WTC11 (cell line): ENCODE data around the gene AKT1S1. TPM values are rescaled to one million over a fixed set of nuclear protein-coding genes. Genes with fewer than 3 reads are reported as not detected.

ENCODE experiments used
- ATAC-seq: fragments of 200-7000 bp; cut with Tn5 transposase; 2 replicates; pipeline ENCODE4 v1.10.0; 2021; ENCODE audit warnings: mild to moderate bottlenecking, moderate library complexity
- CTCF ChIA-PET: fragments of 300-600 bp; sonication (Branson Sonifier 250); formaldehyde crosslinking; loops from one replicate; lab custom pipeline; 2021; ENCODE audit warnings: antibody characterized with exemption; lab: Charles Lee
- POLR2A ChIA-PET: fragments of 350-600 bp; sonication (Branson Sonifier 250); formaldehyde crosslinking; loops from one replicate; lab custom pipeline; 2021; ENCODE audit warnings: antibody characterized with exemption; lab: Charles Lee
- DNase-seq: peaks from one replicate; pipeline ENCODE4 v3.0.0; 2021; ENCODE audit warnings: low spot score
- H3K27ac Mint-ChIP-seq: 2 replicates; pipeline ENCODE4 v1.8.0; 2021; ENCODE audit warnings: mixed read lengths
- H3K27me3 Mint-ChIP-seq: 2 replicates; pipeline ENCODE4 v1.8.0; 2021; ENCODE audit warnings: low read depth, mild to moderate bottlenecking, moderate library complexity, mixed read lengths
- H3K36me3 Mint-ChIP-seq: 2 replicates; pipeline ENCODE4 v1.8.0; 2021; ENCODE audit warnings: mixed read lengths
- H3K4me1 Mint-ChIP-seq: 2 replicates; pipeline ENCODE4 v1.8.0; 2022; ENCODE audit warnings: mixed read lengths
- H3K4me3 Mint-ChIP-seq: 2 replicates; pipeline ENCODE4 v1.8.0; 2021; ENCODE audit warnings: mild to moderate bottlenecking, moderate library complexity, mixed read lengths
- H3K9me3 Mint-ChIP-seq: 2 replicates; pipeline ENCODE4 v1.8.0; 2021; ENCODE audit warnings: mixed read lengths
- ATF6 ChIP-seq: sonication (generic); formaldehyde crosslinking; IDR thresholded peaks from 2 replicates; pipeline ENCODE4 v1.8.1; 2023; ENCODE audit warnings: mild to moderate bottlenecking, missing genetic modification reagents
- JUN ChIP-seq: sonication (generic); formaldehyde crosslinking; IDR thresholded peaks from 2 replicates; pipeline ENCODE4 v1.8.0; 2023; ENCODE audit warnings: mild to moderate bottlenecking, missing genetic modification reagents
- NFATC4 ChIP-seq: fragments of 250-450 bp; sonication (Bioruptor Pico); IDR thresholded peaks from 2 replicates; pipeline ENCODE4 v1.9.0; 2021; ENCODE audit warnings: mild to moderate bottlenecking
- NFYB ChIP-seq: sonication (generic); formaldehyde crosslinking; conservative IDR thresholded peaks from 2 replicates; pipeline ENCODE4 v1.8.0; 2022; ENCODE audit warnings: low read depth, missing genetic modification reagents
- RELA ChIP-seq: sonication (generic); formaldehyde crosslinking; IDR thresholded peaks from 2 replicates; pipeline ENCODE4 v1.8.1; 2022; ENCODE audit warnings: missing genetic modification reagents, mild to moderate bottlenecking, borderline replicate concordance
- SMAD4 ChIP-seq: sonication (generic); formaldehyde crosslinking; IDR thresholded peaks from 2 replicates; pipeline ENCODE4 v1.8.0; 2022; ENCODE audit warnings: mild to moderate bottlenecking, missing genetic modification reagents
- ZBTB21 ChIP-seq: sonication (generic); formaldehyde crosslinking; IDR thresholded peaks from 2 replicates; pipeline ENCODE4 v1.8.1; 2023; ENCODE audit warnings: mild to moderate bottlenecking, missing genetic modification reagents, borderline replicate concordance
- ZNF121 ChIP-seq: sonication (generic); formaldehyde crosslinking; IDR thresholded peaks from 2 replicates; pipeline ENCODE4 v1.8.0; 2023; ENCODE audit warnings: missing genetic modification reagents
- ZNF138 ChIP-seq: sonication (generic); formaldehyde crosslinking; conservative IDR thresholded peaks from 2 replicates; pipeline ENCODE4 v1.8.1; 2022; ENCODE audit warnings: mild to moderate bottlenecking, moderate library complexity, missing genetic modification reagents
- ZNF232 ChIP-seq: sonication (generic); formaldehyde crosslinking; IDR thresholded peaks from 2 replicates; pipeline ENCODE4 v1.8.0; 2022; ENCODE audit warnings: mild to moderate bottlenecking, missing genetic modification reagents
- ZNF416 ChIP-seq: fragments of 250-450 bp; sonication (Bioruptor Pico); IDR thresholded peaks from 2 replicates; pipeline ENCODE4 v1.9.0; 2021; ENCODE audit warnings: mild to moderate bottlenecking, inconsistent platforms
- total RNA-seq: library from RNA; stranded (reverse); gene quantifications from 3 replicates; pipeline ENCODE4 v1.2.3, GENCODE V29; 2021
- TF ChIP-seq, protein P1 (sequence below): fragments of 250-450 bp; sonication (Bioruptor Pico); IDR thresholded peaks from 2 replicates; pipeline ENCODE4 v1.9.0; 2021; ENCODE audit warnings: mild to moderate bottlenecking, borderline replicate concordance
- TF ChIP-seq, protein P2 (sequence below): sonication (generic); formaldehyde crosslinking; IDR thresholded peaks from 2 replicates; pipeline ENCODE4 v1.8.0; 2023; ENCODE audit warnings: missing genetic modification reagents

Gene AKT1S1
- total RNA-seq, 1 experiment from 2014 or later, result 47.8 TPM

GRCh38 chr19:49920624-49921363 lies 43.6 kb upstream of the AKT1S1 start:
- TF ChIP-seq JUN (no peak), ZNF416 (CRISPR knock-in tag) (no peak), RELA (CRISPR knock-in tag) (no peak), NFYB (CRISPR knock-in tag) (no peak), ZNF138 (CRISPR knock-in tag) (no peak), ATF6 (CRISPR knock-in tag) (no peak), ZBTB21 (CRISPR knock-in tag) (no peak), ZNF232 (CRISPR knock-in tag) (no peak), SMAD4 (CRISPR knock-in tag) (no peak), NFATC4 (no peak)
- TF ChIP-seq, protein P1, sequence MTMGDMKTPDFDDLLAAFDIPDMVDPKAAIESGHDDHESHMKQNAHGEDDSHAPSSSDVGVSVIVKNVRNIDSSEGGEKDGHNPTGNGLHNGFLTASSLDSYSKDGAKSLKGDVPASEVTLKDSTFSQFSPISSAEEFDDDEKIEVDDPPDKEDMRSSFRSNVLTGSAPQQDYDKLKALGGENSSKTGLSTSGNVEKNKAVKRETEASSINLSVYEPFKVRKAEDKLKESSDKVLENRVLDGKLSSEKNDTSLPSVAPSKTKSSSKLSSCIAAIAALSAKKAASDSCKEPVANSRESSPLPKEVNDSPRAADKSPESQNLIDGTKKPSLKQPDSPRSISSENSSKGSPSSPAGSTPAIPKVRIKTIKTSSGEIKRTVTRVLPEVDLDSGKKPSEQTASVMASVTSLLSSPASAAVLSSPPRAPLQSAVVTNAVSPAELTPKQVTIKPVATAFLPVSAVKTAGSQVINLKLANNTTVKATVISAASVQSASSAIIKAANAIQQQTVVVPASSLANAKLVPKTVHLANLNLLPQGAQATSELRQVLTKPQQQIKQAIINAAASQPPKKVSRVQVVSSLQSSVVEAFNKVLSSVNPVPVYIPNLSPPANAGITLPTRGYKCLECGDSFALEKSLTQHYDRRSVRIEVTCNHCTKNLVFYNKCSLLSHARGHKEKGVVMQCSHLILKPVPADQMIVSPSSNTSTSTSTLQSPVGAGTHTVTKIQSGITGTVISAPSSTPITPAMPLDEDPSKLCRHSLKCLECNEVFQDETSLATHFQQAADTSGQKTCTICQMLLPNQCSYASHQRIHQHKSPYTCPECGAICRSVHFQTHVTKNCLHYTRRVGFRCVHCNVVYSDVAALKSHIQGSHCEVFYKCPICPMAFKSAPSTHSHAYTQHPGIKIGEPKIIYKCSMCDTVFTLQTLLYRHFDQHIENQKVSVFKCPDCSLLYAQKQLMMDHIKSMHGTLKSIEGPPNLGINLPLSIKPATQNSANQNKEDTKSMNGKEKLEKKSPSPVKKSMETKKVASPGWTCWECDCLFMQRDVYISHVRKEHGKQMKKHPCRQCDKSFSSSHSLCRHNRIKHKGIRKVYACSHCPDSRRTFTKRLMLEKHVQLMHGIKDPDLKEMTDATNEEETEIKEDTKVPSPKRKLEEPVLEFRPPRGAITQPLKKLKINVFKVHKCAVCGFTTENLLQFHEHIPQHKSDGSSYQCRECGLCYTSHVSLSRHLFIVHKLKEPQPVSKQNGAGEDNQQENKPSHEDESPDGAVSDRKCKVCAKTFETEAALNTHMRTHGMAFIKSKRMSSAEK, result no peak
- TF ChIP-seq, protein P2, sequence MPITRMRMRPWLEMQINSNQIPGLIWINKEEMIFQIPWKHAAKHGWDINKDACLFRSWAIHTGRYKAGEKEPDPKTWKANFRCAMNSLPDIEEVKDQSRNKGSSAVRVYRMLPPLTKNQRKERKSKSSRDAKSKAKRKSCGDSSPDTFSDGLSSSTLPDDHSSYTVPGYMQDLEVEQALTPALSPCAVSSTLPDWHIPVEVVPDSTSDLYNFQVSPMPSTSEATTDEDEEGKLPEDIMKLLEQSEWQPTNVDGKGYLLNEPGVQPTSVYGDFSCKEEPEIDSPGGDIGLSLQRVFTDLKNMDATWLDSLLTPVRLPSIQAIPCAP (CRISPR knock-in tag), result no peak
- TF ChIP-seq, all 79 proteins: peak for 0
- H3K27me3 Mint-ChIP-seq, result no peaks in the 10 kb centered on the region
- H3K9me3 Mint-ChIP-seq, result no peaks in the 10 kb centered on the region
- peak overlapping the region; percentile 57; the same call in 1 of the 2 replicates for H3K27ac Mint-ChIP-seq
- H3K4me1 Mint-ChIP-seq, result peaks cover 38% of the 10 kb centered on the region
- CTCF ChIA-PET, result interaction anchor here (1.6 kb wide), 1 partner anchor 31 kb away, joined by 5 read pairs; no protein-coding TSS in a partner anchor
- peaks cover 30% of the 10 kb centered on the region for H3K36me3 Mint-ChIP-seq
- H3K4me3 Mint-ChIP-seq, result no peak overlapping the region
- ATAC-seq, result no peak; the same call in 1 of the 2 replicates
- POLR2A ChIA-PET, result interaction anchor here (0.5 to 1.0 kb wide), 3 partner anchors 9 to 169 kb away, joined by 3 to 4 read pairs (median 3); no protein-coding TSS in a partner anchor
- no peak for DNase-seq

DNA sequence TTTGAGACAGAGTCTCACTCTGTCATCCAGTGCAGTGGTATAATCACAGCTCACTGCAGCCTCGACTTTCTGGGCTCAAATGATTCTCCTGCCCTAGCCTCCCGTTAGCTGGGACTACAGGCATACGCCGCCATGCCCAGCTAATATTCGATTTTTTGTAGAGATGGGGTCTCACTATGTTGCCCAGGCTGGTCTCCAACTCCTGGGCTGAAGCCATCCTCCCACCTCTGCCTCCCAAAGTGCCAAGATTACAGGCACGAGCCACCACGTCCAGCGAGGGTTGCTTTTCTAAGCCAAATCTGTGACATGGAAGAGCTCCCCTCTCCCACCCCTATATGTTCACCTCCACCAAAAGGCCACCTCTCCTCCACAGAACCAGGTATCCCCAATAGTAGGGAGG lies 40.9 kb upstream of the AKT1S1 start:
- H3K4me1 Mint-ChIP-seq, result peaks cover 30% of the 10 kb centered on the region
- H3K27ac Mint-ChIP-seq, result no peak overlapping the region

More for the DNA sequence above, 40.9 kb upstream of the AKT1S1 start:
- ChIA-PET CTCF (interaction anchor here (1.2 to 2.2 kb wide), 2 partner anchors 11 to 20 kb away, joined by 7 to 8 read pairs; partner anchors contain the start of genes ATF5 and NUP62), POLR2A (interaction anchor here (2.4 kb wide), 1 partner anchor 12 kb away, joined by 7 read pairs; the partner anchor contains the start of gene NUP62)
- no peaks in the 10 kb centered on the region for H3K27me3 Mint-ChIP-seq
- H3K4me3 Mint-ChIP-seq, result no peak overlapping the region
- DNase-seq, result no peak
- TF ChIP-seq ATF6 (CRISPR knock-in tag) (no peak), ZNF121 (CRISPR knock-in tag) (peak; percentile 66)
- TF ChIP-seq, all 79 proteins: peak for 1
- Mint-ChIP-seq H3K36me3 (peaks cover 41% of the 10 kb centered on the region), H3K9me3 (peaks cover 6% of the 10 kb centered on the region)
- no peak for ATAC-seq
